IMR-90 (cell line): ENCODE measurements around the gene CCR3. TPM values are rescaled to one million over a fixed set of nuclear protein-coding genes. Genes with fewer than 3 reads are reported as not detected.

Source experiments
- ATAC-seq: fragments of 200-7000 bp; cut with Tn5 transposase; 2 replicates; pipeline ENCODE4 v1.9.1; 2020; ENCODE audit warnings: low read depth, mild to moderate bottlenecking, moderate library complexity
- BruUV-seq: library from RNA; stranded (reverse); fragments of 400-500 nt; replicated peaks from 2 replicates; lab custom pipeline; 2021; lab: Mats Ljungman, UMichigan
- CTCF ChIA-PET: fragments of 300-600 bp; formaldehyde crosslinking; extraction: SDS; loops from one replicate; lab custom pipeline; 2021; ENCODE audit warnings: antibody characterized with exemption; lab: Yijun Ruan, JAX
- POLR2A ChIA-PET: fragments of 300-600 bp; sonication (Branson Sonifier 250); formaldehyde crosslinking; loops from one replicate; lab custom pipeline; 2022; ENCODE audit warnings: antibody characterized with exemption; ENCODE audit not compliant: unreplicated experiment; lab: Charles Lee
- DNase-seq: peaks from one replicate; pipeline ENCODE4 v3.0.0; 2013
- H2AFZ ChIP-seq: replicated peaks from 2 replicates; pipeline ENCODE3; 2013; ENCODE audit warnings: low read length, mild to moderate bottlenecking; ENCODE audit not compliant: poor library complexity
- H2AK5ac ChIP-seq: 2 replicates; pipeline ENCODE4 v1.6.1; 2013; ENCODE audit warnings: low read depth, low read length, inconsistent platforms
- H2AK9ac ChIP-seq: replicated peaks from 2 replicates; pipeline ENCODE3; 2013; ENCODE audit warnings: mild to moderate bottlenecking, low read depth, low read length, moderate library complexity; ENCODE audit not compliant: poor library complexity
- H2BK120ac ChIP-seq: 2 replicates; pipeline ENCODE4 v1.6.1; 2013; ENCODE audit warnings: low read depth, low read length, inconsistent platforms
- H2BK15ac ChIP-seq: 3 replicates; pipeline ENCODE4 v1.6.1; 2013; ENCODE audit warnings: low read depth, low read length, inconsistent platforms
- H2BK20ac ChIP-seq: 2 replicates; pipeline ENCODE4 v1.6.1; 2013; ENCODE audit warnings: low read depth, mild to moderate bottlenecking, inconsistent platforms, low read length, moderate library complexity
- H2BK5ac ChIP-seq: 2 replicates; pipeline ENCODE4 v1.6.1; 2013; ENCODE audit warnings: mild to moderate bottlenecking, low read depth, low read length, inconsistent platforms; ENCODE audit not compliant: poor library complexity, severe bottlenecking
- H3K14ac ChIP-seq: replicated peaks from 2 replicates; pipeline ENCODE4 v1.6.1; 2013; ENCODE audit warnings: low read depth, low read length, inconsistent platforms
- H3K18ac ChIP-seq: 2 replicates; pipeline ENCODE4 v1.6.1; 2013; ENCODE audit warnings: low read depth, low read length, control low read depth
- H3K23ac ChIP-seq: 2 replicates; pipeline ENCODE4 v1.6.1; 2013; ENCODE audit warnings: low read depth, low read length, inconsistent platforms
- H3K27ac ChIP-seq: 2 replicates; pipeline ENCODE4 v1.5.1; 2013; ENCODE audit warnings: mild to moderate bottlenecking, control low read depth, low read length; ENCODE audit not compliant: insufficient read depth
- H3K27me3 ChIP-seq: 2 replicates; pipeline ENCODE4 v1.6.1; 2013; ENCODE audit warnings: low read length; ENCODE audit not compliant: control insufficient read depth, insufficient read depth
- H3K36me3 ChIP-seq: 2 replicates; pipeline ENCODE4 v1.6.1; 2013; ENCODE audit warnings: low read length, mixed read lengths; ENCODE audit not compliant: control insufficient read depth, insufficient read depth
- H3K4ac ChIP-seq: 2 replicates; pipeline ENCODE4 v1.6.1; 2013; ENCODE audit warnings: low read depth, low read length, inconsistent platforms
- H3K4me1 ChIP-seq: 2 replicates; pipeline ENCODE4 v1.6.1; 2013; ENCODE audit warnings: low read length, mixed read lengths; ENCODE audit not compliant: control insufficient read depth, insufficient read depth
- H3K4me2 ChIP-seq: 2 replicates; pipeline ENCODE4 v1.6.1; 2013; ENCODE audit warnings: low read depth, mild to moderate bottlenecking, control low read depth, low read length, moderate library complexity
- H3K4me3 ChIP-seq: 2 replicates; pipeline ENCODE4 v1.5.1; 2013; ENCODE audit warnings: low read depth, mild to moderate bottlenecking, control low read depth, low read length, moderate library complexity; ENCODE audit not compliant: insufficient read depth
- H3K56ac ChIP-seq: 2 replicates; pipeline ENCODE4 v1.6.1; 2013; ENCODE audit warnings: low read length, inconsistent platforms; ENCODE audit not compliant: insufficient read depth; ENCODE audit errors: extremely low read depth
- H3K79me1 ChIP-seq, 2 experiments: 2 replicates each; pipeline ENCODE4 v1.6.1; 2013; ENCODE audit warnings: low read length in 2 of 2, inconsistent platforms in 1 of 2, low read depth in 1 of 2
- H3K9ac ChIP-seq: 2 replicates; pipeline ENCODE4 v1.6.1; 2013; ENCODE audit warnings: low read depth, low read length, control low read depth
- H3K9me1 ChIP-seq: 2 replicates; pipeline ENCODE4 v1.6.1; 2013; ENCODE audit warnings: low read length, inconsistent platforms; ENCODE audit not compliant: insufficient read depth
- H3K9me3 ChIP-seq: 2 replicates; pipeline ENCODE4 v1.6.1; 2013; ENCODE audit warnings: low read length; ENCODE audit not compliant: control insufficient read depth, insufficient read depth
- H4K20me1 ChIP-seq: 2 replicates; pipeline ENCODE4 v1.6.1; 2013; ENCODE audit warnings: low read length, inconsistent platforms; ENCODE audit not compliant: insufficient read depth
- H4K5ac ChIP-seq: 2 replicates; pipeline ENCODE4 v1.6.1; 2013; ENCODE audit warnings: mild to moderate bottlenecking, low read depth, low read length, control low read depth
- H4K8ac ChIP-seq, 2 experiments: 2 replicates each; pipeline ENCODE4 v1.6.1; 2013; ENCODE audit warnings: low read depth in 2 of 2, low read length in 2 of 2, control low read depth in 1 of 2, inconsistent platforms in 1 of 2
- H4K91ac ChIP-seq: 2 replicates; pipeline ENCODE4 v1.6.1; 2013; ENCODE audit warnings: low read depth, low read length, inconsistent platforms; ENCODE audit not compliant: insufficient read depth
- BHLHE40 ChIP-seq: fragments of 150-350 bp; IDR thresholded peaks from 2 replicates; pipeline ENCODE4 v1.6.1; 2016; ENCODE audit warnings: mild to moderate bottlenecking, low read depth, low read length
- CTCF ChIP-seq: conservative IDR thresholded peaks from 2 replicates; pipeline ENCODE4 v1.5.1; 2012; ENCODE audit warnings: mild to moderate bottlenecking, low read depth, low read length, improper control_type of control experiment
- FOS ChIP-seq: fragments of 150-350 bp; IDR thresholded peaks from 2 replicates; pipeline ENCODE4 v1.6.1; 2016; ENCODE audit warnings: low read depth, low read length
- MXI1 ChIP-seq: IDR thresholded peaks from 2 replicates; pipeline ENCODE4 v1.6.1; 2012; ENCODE audit warnings: low read depth, mild to moderate bottlenecking, low read length, moderate library complexity, borderline replicate concordance
- NFE2L2 ChIP-seq: fragments of 150-350 bp; IDR thresholded peaks from 2 replicates; pipeline ENCODE4 v1.6.1; 2016; ENCODE audit warnings: low read depth, mild to moderate bottlenecking, low read length
- POLR2A ChIP-seq: IDR thresholded peaks from 2 replicates; pipeline ENCODE4 v1.6.1; 2012; ENCODE audit warnings: mild to moderate bottlenecking, low read depth, low read length
- RFX5 ChIP-seq: IDR thresholded peaks from 2 replicates; pipeline ENCODE4 v1.8.0; 2012; ENCODE audit warnings: low read depth, mild to moderate bottlenecking, low read length, moderate library complexity
- SMC3 ChIP-seq: fragments of 150-350 bp; IDR thresholded peaks from 2 replicates; pipeline ENCODE4 v1.6.1; 2016; ENCODE audit warnings: low read depth, mild to moderate bottlenecking, antibody characterized with exemption, low read length, moderate library complexity
- WGBS, 2 experiments: methylation state at CpG; one replicate each; pipeline versions ENCODE4 v1.1.5 to v1.1.7; 2013; ENCODE audit warnings: missing lambda C conversion rate in 2 of 2; ENCODE audit not compliant: insufficient read length in 1 of 2; ENCODE audit errors: extremely low coverage in 2 of 2; 5-methylcytosine and 5-hydroxymethylcytosine counted together
- dilution Hi-C: fragments of 300-500 bp; cut with HindIII; formaldehyde crosslinking; loops from one replicate; pipeline ENCODE4 v1.14.3; 2018; ENCODE audit warnings: low sequenced_read_pairs; ENCODE audit not compliant: unreplicated experiment
- in situ Hi-C: fragments of 300-500 bp; cut with MboI; formaldehyde crosslinking; loops from 3 replicates; pipeline ENCODE4 v1.14.3; 2019; ENCODE audit warnings: low sequenced_read_pairs, inconsistent platforms, mixed read lengths
- intact Hi-C: fragments of 100-400 bp; cut with micrococcal nuclease; formaldehyde crosslinking; loops from 2 replicates; pipeline ENCODE4 v1.10.0; 2022
- polyA plus RNA-seq, 3 experiments: library from polyadenylated mRNA; depleted of rRNA; stranded (reverse); fragments of >200 nt; gene quantifications; 2 replicates each; pipeline ENCODE4 v1.2.3, GENCODE V29; 2012; ENCODE audit warnings: low replicate concordance in 1 of 3
- total RNA-seq: library from RNA; depleted of rRNA; stranded (reverse); fragments of >200 nt; gene quantifications from 2 replicates; pipeline ENCODE4 v1.2.3, GENCODE V29; 2012

The CCR3 gene
- total and polyA plus RNA-seq, 2 of the 4 experiments (the other 2 are of a cell fraction): not detected

- Histone ChIP-seq H4K5ac (no peak overlapping the region), H2BK5ac (no peak overlapping the region), H3K14ac (no peak overlapping the region), H2AK5ac (no peak overlapping the region), H3K56ac (no peak overlapping the region), H2BK20ac (no peak overlapping the region), H3K27me3 (peaks cover 26% of the 10 kb centered on the region), H3K4me2 (no peak overlapping the region), H3K79me1 (no peaks in the 10 kb centered on the region), H3K36me3 (no peaks in the 10 kb centered on the region), H3K4me3 (no peak overlapping the region), H2BK15ac (no peak overlapping the region), H2AK9ac (no peak overlapping the region), H2AFZ (no peak overlapping the region), H3K9me3 (no peaks in the 10 kb centered on the region), H3K27ac (no peak overlapping the region), H3K9ac (no peak overlapping the region), H2BK120ac (no peak overlapping the region), H3K4ac (no peak overlapping the region), H3K9me1 (no peaks in the 10 kb centered on the region), H4K8ac (no peak overlapping the region), H4K91ac (no peak overlapping the region), H3K4me1 (no peaks in the 10 kb centered on the region), H3K18ac (no peak overlapping the region), H4K20me1 (no peaks in the 10 kb centered on the region), H3K23ac (no peak overlapping the region)
- dilution Hi-C loops (no loop called here), in situ Hi-C loops (no loop called here), intact Hi-C loops (no loop called here)
- BruUV-seq: no TSS peak
- DNase-seq (no peak), ATAC-seq (no peak)
- TF ChIP-seq CTCF (no peak), POLR2A (no peak), SMC3 (no peak), RFX5 (no peak), NFE2L2 (no peak), MXI1 (no peak), FOS (no peak), BHLHE40 (no peak)
- ChIA-PET CTCF (no interaction called here), POLR2A (no interaction called here)
- WGBS, 2 experiments: no CpG with 5 or more reads among the region's 1 CpG
Observed at GRCh38 chr3:46200790-46201189, 41.5 kb upstream of the CCR3 start.
